Measurements from ENCODE around the gene KMT2B. TPM values are rescaled to one million over a fixed set of nuclear protein-coding genes. Genes with fewer than 3 reads are reported as not detected.

KMT2B gene
- total RNA-seq, 4 donors from 2014 or later: 7.3 to 26.6 (median 15.1) TPM

GRCh38 chr19:35724560-35724959, 6.8 kb downstream of the KMT2B start:
- no peak for TF ChIP-seq CTCF (IDR thresholded peaks at IDR 0.05; ENCODE audit: low read depth)

GRCh38 chr19:35725216-35725861, 7.5 kb downstream of the KMT2B start:
- TF ChIP-seq CTCF (IDR thresholded peaks at IDR 0.05; ENCODE audit: low read depth): no peak

GRCh38 chr19:35727053-35727955, 9.5 kb downstream of the KMT2B start:
- no peak for TF ChIP-seq CTCF (IDR thresholded peaks at IDR 0.05; ENCODE audit: low read depth)

- TF ChIP-seq CTCF (IDR thresholded peaks at IDR 0.05; ENCODE audit: low read depth): no peak
Observed at GRCh38 chr19:35727956-35728706, 10.3 kb downstream of the KMT2B start.

- no peak for TF ChIP-seq CTCF (IDR thresholded peaks at IDR 0.05; ENCODE audit: low read depth)
Observed at GRCh38 chr19:35729021-35729420, 11.2 kb downstream of the KMT2B start.

- TF ChIP-seq CTCF (IDR thresholded peaks at IDR 0.05; ENCODE audit: low read depth): no peak
Observed at GRCh38 chr19:35729763-35730162, 12.0 kb downstream of the KMT2B start.

GRCh38 chr19:35730326-35730725, 12.5 kb downstream of the KMT2B start:
- no peak for TF ChIP-seq CTCF (IDR thresholded peaks at IDR 0.05; ENCODE audit: low read depth)

Measured in subcutaneous adipose tissue (tissue), 4 donors.